RWPE1 (cell line): ENCODE data around the gene SLC48A1.

ENCODE experiments used
- CTCF ChIA-PET: fragments of 350-600 bp; sonication (Branson Sonifier 250); formaldehyde crosslinking; extraction: SDS; loops from one replicate; lab custom pipeline; 2021; lab: Yijun Ruan, JAX
- POLR2A ChIA-PET: fragments of 400-600 bp; formaldehyde crosslinking; extraction: SDS; loops from one replicate; lab custom pipeline; 2020; ENCODE audit warnings: antibody characterized with exemption; ENCODE audit not compliant: low non-redundant PET; lab: Yijun Ruan, JAX
- DNase-seq: peaks from one replicate; pipeline ENCODE4 v3.0.0; 2012; ENCODE audit warnings: low spot score
- H3K27ac ChIP-seq: fragments of 450-650 bp; 2 replicates; pipeline ENCODE4 v1.5.1; 2017
- CTCF ChIP-seq: fragments of 450-650 bp; conservative IDR thresholded peaks from 2 replicates; pipeline ENCODE4 v1.5.1; 2017; ENCODE audit warnings: low read depth, mild to moderate bottlenecking

The SLC48A1 gene

DNA sequence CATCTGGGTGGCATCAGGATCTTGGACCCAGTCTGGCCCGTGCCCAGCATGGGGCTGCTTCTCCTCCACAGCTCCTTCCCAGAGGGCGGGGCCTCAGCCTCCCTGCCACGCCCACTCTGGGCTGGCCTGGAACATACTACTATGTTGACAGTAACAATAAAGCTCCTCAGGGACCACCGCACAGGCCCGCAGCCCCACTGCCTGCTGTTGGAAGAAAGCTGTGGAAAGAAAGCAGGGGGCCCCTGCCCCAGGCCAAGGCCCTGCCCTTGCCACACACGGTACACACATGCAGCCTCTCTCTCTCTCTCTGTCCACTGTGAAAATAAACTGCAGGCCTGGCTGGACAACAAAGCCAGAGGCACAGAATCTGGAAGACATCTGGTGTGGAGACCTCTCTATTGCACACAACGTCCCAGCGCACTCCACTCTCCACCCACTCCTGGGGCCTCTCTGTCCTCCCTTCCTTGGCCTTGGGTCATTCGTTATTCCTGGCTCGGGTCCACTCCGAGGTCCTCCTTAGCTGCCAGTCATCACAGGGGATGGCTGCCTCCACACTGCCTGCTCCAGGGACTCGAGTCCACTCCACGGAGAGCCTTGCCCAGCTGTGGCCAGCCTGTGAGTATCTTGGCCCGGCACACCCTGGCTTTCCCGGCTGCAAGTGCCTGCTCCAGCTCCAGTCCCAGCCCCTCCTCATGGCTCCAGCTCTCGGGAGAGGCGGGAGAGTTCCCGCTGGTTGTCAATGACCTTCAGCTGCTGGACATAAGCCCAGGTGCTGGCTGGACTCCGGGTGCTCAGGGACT is 36.0 kb upstream of the SLC48A1 start:
- no peak overlapping the region for H3K27ac ChIP-seq
- ChIA-PET POLR2A (no interaction called here), CTCF (interaction anchor here (0.6 to 1.8 kb wide), 4 partner anchors 10 to 82 kb away, joined by 3 to 9 read pairs (median 3); no protein-coding TSS in a partner anchor)
- DNase-seq = no peak
- no peak for TF ChIP-seq CTCF

GRCh38 chr12:47737936-47738594 is 35.0 kb upstream of the SLC48A1 start:
- no peak for TF ChIP-seq CTCF
- ChIA-PET CTCF (no interaction called here), POLR2A (no interaction called here)
- H3K27ac ChIP-seq = no peak overlapping the region
- DNase-seq = no peak

DNA sequence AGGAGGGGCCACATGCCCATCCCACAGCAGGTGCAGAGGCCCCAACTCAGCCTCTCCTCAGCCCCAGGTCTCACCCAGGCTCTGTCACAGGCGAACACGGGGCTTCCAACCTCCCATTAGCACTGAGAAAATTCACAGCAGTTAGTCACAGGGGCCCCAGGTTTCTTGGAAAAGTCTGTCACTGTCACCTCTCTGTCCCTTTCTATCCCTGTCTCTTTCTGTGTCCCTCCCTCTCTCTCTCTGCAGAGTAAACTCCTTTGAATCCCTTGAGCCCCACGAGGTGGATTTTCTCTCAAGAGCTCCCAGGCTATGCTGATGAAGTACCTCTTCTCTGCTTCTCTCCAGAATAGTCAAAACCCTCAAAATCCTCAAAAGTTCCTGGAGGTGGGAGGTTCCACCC is 33.7 kb upstream of the SLC48A1 start:
- no peak overlapping the region for H3K27ac ChIP-seq
- ChIA-PET POLR2A (no interaction called here), CTCF (interaction anchor here (1.1 to 6.3 kb wide), 2 partner anchors 28 to 38 kb away, joined by 3 to 167 read pairs; partner anchors contain the start of gene SLC48A1)
- DNase-seq = no peak
- TF ChIP-seq CTCF = no peak

GRCh38 chr12:47739979-47740378 is 33.1 kb upstream of the SLC48A1 start:
- no peak overlapping the region for H3K27ac ChIP-seq
- POLR2A ChIA-PET = no interaction called here
- TF ChIP-seq CTCF = no peak
- no peak for DNase-seq
- CTCF ChIA-PET = interaction anchor here (0.6 to 6.3 kb wide), 5 partner anchors 27 to 239 kb away, joined by 3 to 167 read pairs (median 3); partner anchors contain the start of gene SLC48A1

- ChIA-PET CTCF (interaction anchor here (0.6 to 6.3 kb wide), 7 partner anchors 8 to 240 kb away, joined by 3 to 167 read pairs (median 36); partner anchors contain the start of genes RAPGEF3 and SLC48A1), POLR2A (no interaction called here)
- H3K27ac ChIP-seq = peak overlapping the region; percentile 30
- DNase-seq = no peak
- TF ChIP-seq CTCF = no peak
Measured at GRCh38 chr12:47740606-47741339, 32.3 kb upstream of the SLC48A1 start.

DNA sequence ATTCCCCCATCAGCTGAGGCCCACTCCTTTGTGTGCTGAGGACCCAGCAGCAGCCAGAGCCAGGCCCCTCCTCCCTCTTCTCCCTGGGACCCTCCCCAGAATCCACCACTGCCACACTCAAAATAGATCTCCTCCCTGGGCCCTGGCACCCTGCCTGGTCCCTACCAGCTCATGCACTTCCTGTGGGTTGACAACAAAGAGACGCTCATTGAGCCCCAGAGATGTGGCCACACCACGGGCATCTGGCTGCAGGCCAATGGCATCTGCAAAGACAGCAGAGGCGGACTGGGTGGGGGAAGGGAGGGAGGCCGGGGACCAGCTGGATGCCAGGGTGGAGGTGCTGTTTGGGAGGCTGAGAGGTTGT is 31.7 kb upstream of the SLC48A1 start:
- TF ChIP-seq CTCF = no peak
- no peak for DNase-seq
- peak overlapping the region; percentile 30 for H3K27ac ChIP-seq
- POLR2A ChIA-PET = no interaction called here
- CTCF ChIA-PET = interaction anchor here (0.5 to 6.3 kb wide), 13 partner anchors 9 to 269 kb away, joined by 3 to 167 read pairs (median 8); partner anchors contain the start of genes RAPGEF3 and SLC48A1
